ENCODE measurements around the gene ZNF81.
"Not testable (repeated sequence)": the region's sequence is repeated elsewhere in the genome, so short reads cannot be mapped to it uniquely, and the experiment has no call there.

The ZNF81 gene

GRCh38 chrX:47846040-47846439 lies 9.3 kb downstream of the ZNF81 start:
- no peak for DNase-seq

DNA sequence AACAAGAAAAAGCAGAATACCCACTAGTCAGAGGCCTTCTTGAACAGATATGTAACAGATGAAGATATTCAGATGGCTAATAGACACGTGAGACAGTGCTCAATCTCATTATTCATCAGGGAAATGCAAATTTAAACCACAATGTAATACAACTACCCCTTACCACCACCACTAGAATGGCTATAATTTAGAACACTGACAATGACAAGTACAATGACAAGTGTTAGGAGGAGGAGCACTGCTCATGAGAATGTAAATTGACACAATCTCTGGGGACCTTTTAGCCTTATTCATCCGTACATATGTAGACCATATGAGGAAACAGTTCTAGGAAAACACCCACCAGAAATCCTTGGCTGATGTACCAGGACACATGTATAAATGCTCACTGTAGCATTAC lies 13.1 kb downstream of the ZNF81 start:
- DNase-seq: no peak

- not testable (repeated sequence) for DNase-seq
Observed at GRCh38 chrX:47850389-47850788, 13.7 kb downstream of the ZNF81 start.

DNA sequence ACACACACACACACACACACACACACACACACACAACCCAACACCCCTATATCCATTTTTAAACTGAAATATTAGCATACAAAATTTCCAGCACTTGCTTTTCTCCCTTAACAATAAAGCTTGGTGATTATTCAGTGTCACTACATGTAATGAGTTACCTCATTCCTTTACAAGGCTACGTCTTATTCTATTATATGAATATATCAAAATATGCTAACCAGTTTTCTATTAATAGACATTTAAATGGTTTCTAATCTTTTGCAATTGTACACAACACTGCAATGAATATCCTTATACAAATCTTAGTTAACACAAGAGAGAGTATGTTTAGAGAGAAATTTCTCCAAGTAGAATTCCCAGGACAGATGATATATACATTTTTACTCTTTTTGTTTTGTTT lies 14.2 kb downstream of the ZNF81 start:
- no peak for DNase-seq

GRCh38 chrX:47854474-47854873 lies 17.8 kb downstream of the ZNF81 start:
- peak; percentile 3 for DNase-seq

DNA sequence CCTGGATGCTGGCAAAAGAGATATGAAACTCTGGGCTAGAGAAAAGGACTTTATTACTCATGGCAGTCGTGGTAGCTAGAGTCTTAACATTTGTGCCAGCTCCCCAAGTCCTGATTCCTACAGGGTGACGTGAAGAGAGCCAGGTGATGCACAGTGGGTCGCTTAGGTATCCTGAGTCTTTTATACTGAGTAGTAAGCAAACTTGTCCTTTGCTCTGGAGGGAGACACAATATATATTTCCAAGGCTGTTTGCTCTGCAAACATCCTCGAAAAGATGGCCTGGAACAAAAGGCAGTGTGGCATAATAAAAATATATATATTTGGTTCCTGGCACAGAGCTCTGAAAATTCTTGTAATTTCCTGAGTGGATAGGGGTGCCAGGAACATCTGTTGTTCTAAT lies 23.0 kb downstream of the ZNF81 start:
- no peak for DNase-seq

- no peak for DNase-seq
Observed at GRCh38 chrX:47862680-47863079, 26.0 kb downstream of the ZNF81 start.

DNA sequence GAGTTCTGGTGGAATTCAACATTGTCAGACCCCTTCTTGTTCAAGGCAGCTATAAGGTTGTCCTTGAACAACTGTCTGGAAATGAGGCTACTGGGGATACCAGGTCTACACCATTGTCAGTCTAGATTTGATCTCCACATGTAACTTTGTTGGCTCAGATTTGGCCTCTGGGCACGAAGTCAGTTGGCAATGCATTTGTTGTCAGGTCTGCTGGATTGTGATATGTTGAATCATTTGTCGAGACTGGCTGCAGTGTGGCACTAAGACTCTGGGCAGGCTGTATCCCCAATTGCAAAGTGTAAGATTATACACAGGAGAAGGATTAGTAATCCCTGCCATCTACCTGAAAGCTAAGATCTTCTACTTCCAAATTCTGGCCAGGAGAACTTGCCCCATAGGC lies 26.5 kb downstream of the ZNF81 start:
- DNase-seq: no peak

- no peak for DNase-seq
Observed at GRCh38 chrX:47864300-47864699, 27.6 kb downstream of the ZNF81 start.

- no peak for DNase-seq
Observed at GRCh38 chrX:47864785-47865184, 28.1 kb downstream of the ZNF81 start.

GRCh38 chrX:47873123-47873522 lies 36.4 kb downstream of the ZNF81 start:
- no peak for DNase-seq

- DNase-seq: no peak
Observed at GRCh38 chrX:47877327-47877726, 40.6 kb downstream of the ZNF81 start.

GRCh38 chrX:47878198-47878597 lies 41.5 kb downstream of the ZNF81 start:
- no peak for DNase-seq

GRCh38 chrX:47879463-47879862 lies 42.8 kb downstream of the ZNF81 start:
- DNase-seq: no peak

DNA sequence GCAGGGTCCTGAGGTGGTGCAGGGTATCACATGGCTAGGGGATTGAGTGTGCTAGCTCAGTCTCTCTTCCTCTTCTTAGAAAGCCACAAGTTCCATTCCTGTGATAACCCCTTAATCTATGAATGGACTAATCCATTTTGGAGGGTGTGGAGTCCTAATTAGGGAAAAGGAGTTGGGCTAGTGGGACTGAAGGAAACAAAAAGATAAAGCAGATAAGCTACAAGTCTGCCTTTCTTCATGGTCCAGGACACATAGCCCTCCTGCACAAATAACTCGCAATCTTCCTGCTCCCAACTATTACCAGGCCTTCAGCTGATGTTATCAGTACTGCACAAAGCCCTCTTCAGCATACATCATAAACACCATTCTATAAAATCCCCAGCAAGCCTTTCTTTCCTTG lies 44.2 kb downstream of the ZNF81 start:
- no peak for DNase-seq

DNA sequence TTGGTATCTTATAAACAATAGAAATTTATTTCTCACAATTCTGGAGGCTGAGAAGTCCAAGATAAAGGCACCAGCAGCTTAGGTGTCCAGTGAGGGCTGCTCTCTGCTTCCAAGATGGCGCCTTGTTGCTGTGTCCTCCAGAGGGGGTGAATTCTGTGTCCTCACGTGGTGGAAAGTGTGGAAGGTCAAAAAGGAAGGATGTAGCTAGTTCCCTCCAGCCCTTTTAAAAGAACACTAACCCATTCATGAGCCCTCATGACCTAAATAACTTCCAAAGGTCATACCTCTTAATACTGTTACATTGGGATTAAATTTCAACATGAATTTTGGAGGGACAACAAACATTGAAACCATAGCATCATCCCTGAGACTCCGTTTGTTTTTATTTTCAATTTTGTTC lies 48.8 kb downstream of the ZNF81 start:
- DNase-seq: no peak

GRCh38 chrX:47898024-47898423 lies 61.3 kb downstream of the ZNF81 start:
- no peak for DNase-seq

DNA sequence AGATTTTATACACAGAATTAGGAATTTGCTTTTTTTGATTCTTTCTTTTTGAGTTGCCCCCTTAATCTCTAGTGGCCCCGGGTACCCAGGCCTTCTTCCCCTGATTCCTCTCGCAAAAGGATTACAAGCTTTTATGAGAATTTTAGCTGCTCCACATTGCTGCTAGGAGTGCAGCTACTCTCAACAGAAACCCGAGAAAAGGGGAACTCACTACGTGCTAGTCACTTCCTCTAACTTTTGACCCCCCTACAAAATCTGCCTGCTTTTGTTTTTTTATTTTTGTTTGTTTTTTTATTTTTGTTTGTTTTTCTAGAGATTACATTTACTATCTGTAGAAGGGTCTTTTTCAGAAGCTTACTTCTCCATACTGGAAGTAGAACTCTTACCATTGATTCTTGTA lies 64.1 kb downstream of the ZNF81 start:
- DNase-seq: no peak

DNA sequence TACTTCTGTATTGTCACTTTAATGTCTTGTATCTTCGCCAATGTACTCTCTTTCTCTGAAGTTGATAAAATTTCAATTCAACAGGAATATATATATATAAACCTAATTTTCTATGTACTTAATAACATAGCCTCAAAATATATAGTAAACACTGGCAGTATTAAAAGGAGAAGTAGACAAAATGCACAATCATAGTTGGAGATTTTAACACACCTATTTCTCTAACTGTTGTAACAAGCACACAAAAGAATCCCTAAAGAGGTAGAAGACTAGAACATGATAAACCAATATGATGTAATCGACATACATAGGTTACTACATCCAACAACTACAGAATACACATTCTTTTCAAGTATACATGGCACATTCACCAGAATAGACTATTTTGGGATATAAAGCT lies 65.5 kb downstream of the ZNF81 start:
- no peak for DNase-seq

DNA sequence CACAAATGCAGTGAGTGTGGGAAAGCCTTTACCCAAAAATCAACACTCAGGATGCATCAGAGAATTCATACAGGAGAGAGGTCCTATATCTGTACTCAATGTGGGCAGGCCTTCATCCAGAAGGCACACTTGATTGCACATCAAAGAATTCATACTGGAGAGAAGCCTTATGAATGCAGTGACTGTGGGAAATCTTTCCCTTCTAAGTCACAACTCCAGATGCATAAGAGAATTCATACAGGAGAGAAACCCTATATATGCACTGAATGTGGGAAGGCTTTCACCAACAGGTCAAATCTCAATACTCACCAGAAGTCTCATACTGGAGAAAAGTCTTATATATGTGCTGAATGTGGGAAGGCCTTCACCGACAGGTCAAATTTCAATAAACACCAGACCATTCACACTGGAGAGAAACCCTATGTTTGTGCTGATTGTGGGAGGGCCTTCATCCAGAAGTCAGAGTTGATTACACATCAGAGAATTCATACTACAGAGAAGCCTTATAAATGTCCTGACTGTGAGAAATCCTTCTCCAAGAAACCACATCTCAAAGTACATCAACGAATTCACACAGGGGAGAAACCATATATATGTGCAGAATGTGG lies 79.3 kb downstream of the ZNF81 start:
- no peak for DNase-seq

DNA sequence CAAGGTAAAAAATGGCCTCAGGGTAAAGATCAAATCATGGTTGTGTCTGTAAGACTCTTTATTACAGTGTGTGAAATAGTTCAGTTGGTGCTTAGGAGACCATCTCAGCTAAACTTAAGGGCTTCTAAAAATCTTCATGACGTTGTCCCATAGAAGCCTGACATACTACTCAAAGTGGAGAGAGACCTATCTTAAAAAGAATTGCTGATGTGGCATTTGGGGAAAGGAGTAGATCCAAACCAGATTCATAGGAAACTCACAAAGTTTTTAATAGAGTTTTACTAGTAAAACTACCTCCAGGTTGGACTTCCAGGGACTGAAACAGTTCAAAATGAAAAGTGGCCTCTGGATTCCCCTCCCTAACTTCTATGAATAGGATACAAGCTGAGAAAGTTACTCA lies 81.6 kb downstream of the ZNF81 start:
- no peak for DNase-seq

DNA sequence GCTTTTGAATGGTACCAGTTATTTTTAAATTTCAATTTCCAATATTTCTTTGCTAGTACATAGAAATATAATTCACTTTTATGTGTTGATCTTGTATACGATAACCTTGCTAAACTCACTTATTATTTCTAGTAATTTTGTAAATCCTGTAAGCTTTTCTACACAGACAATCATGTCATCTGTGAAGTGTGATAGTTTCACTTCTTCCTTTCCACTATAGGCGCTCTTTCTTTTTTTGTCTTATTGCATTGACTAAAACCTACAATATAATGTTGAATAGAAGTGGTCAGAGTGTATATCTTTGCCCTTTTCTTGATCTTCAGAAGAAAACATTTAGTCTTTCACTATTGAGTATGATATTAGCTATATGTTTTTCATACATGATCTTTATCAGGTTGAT lies 90.5 kb downstream of the ZNF81 start:
- DNase-seq: no peak

DNA sequence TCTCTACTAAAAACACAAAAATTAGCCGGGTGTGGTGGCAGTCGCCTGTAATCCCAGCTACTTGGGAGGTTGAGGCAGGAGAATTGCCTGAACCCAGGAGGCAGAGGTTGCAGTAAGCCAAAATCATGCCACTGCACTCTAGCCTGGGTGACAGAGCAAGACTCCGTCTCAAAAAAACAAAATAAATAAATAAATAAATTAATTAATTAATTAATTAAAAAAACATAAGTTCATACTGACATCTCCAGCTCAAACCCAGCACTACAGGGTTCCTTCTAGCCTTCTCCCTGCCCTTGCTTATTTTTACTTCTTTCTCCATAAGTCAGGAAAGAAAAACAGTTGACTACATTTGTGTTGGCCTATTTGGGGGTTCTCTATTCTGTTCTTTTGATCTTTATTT lies 95.3 kb downstream of the ZNF81 start:
- DNase-seq: not testable (repeated sequence)

- DNase-seq: no peak
Observed at GRCh38 chrX:47933946-47934345, 97.2 kb downstream of the ZNF81 start.

DNA sequence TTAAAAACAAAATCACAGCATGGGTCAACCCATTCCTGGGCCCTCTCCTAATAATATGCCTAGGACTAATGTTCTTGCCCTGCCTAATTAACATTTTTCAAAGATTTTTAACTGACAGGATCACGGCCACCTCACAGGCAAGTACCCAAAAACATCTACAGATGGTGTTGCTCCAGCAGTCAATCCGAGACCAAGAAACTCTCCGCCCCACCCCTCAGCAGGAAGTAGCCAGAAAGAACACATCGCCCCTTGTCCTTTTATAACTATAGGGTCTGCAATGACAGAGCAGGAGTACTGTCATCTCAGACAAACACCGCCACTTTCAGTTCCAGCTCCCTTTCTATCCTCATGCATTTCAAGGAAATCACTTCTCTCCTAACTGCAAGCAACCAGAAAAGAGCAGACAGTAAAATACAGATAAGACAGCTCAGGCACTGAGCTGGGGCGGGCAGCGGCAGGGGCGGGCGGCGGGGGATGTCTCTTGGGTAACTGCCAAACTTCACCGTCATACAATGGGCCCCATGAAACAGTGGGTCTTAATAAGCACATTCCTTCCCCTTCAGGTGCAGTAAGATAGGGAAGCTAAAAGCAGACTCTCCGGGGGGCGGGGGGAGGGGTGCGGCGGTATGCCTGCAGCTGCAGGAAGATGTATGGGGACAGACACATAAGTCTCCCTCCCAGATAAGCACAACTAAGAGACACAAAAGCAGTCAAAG lies 99.7 kb downstream of the ZNF81 start:
- no peak for DNase-seq

Data from fibroblast of skin of right quadriceps (primary cell).